ENCODE data around the gene DAB1.

DNA sequence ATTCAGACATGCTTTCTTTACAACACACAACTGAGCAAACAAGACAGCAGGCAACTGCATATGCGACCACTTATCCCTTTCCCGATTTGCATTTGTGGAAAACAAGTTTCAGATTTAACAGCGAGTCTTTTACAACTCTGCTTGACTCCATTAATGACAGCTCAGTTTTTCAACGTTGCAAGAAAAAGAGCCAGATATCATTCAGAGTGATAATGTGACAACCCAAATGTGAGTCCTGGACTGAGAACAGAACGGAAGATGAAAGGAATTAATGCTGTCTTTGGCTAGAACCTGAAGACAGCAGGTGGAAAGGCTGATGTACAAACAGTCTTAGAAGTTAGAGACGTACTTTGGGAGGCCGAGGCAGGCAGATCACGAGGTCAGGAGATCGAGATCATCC lies 375.0 kb downstream of the DAB1 start:
- TF ChIP-seq, protein P1, sequence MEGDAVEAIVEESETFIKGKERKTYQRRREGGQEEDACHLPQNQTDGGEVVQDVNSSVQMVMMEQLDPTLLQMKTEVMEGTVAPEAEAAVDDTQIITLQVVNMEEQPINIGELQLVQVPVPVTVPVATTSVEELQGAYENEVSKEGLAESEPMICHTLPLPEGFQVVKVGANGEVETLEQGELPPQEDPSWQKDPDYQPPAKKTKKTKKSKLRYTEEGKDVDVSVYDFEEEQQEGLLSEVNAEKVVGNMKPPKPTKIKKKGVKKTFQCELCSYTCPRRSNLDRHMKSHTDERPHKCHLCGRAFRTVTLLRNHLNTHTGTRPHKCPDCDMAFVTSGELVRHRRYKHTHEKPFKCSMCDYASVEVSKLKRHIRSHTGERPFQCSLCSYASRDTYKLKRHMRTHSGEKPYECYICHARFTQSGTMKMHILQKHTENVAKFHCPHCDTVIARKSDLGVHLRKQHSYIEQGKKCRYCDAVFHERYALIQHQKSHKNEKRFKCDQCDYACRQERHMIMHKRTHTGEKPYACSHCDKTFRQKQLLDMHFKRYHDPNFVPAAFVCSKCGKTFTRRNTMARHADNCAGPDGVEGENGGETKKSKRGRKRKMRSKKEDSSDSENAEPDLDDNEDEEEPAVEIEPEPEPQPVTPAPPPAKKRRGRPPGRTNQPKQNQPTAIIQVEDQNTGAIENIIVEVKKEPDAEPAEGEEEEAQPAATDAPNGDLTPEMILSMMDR (IDR thresholded peaks at IDR 0.05): no peak
- TF ChIP-seq POLR2A (IDR thresholded peaks at IDR 0.05): no peak
